Duodenal mucosa (tissue), 2 donors: Measurements from ENCODE around the gene PRLR.
"Not testable (repeated sequence)": the region's sequence is repeated elsewhere in the genome, so short reads cannot be mapped to it uniquely, and the experiment has no call there.

Experiments used
- H3K27ac ChIP-seq: one replicate; pipeline ENCODE4 v1.7.0; 2013; ENCODE audit warnings: low read depth, low read length
- H3K27me3 ChIP-seq, 2 donors: one replicate each; pipeline ENCODE4 v1.7.0; 2013; ENCODE audit warnings: low read length in 2 of 2, control low read depth in 1 of 2; ENCODE audit not compliant: insufficient read depth in 2 of 2, control insufficient read depth in 1 of 2
- H3K36me3 ChIP-seq, 2 donors: one replicate each; pipeline ENCODE4 v1.7.0; 2013; ENCODE audit warnings: low read length in 2 of 2, control low read depth in 1 of 2; ENCODE audit not compliant: insufficient read depth in 2 of 2, control insufficient read depth in 1 of 2
- H3K4me1 ChIP-seq, 2 donors: one replicate each; pipeline ENCODE4 v1.7.0; 2013; ENCODE audit warnings: low read length in 2 of 2, control low read depth in 1 of 2; ENCODE audit not compliant: insufficient read depth in 2 of 2, control insufficient read depth in 1 of 2
- H3K4me3 ChIP-seq, 2 donors: one replicate each; pipeline ENCODE4 v1.7.0; 2013; ENCODE audit warnings: low read length in 2 of 2, low read depth in 1 of 2
- H3K9ac ChIP-seq, 2 donors: one replicate each; pipeline ENCODE4 v1.7.0; 2013; ENCODE audit warnings: low read length in 2 of 2, low read depth in 1 of 2
- H3K9me3 ChIP-seq, 2 donors: one replicate each; pipeline ENCODE4 v1.7.0; 2013; ENCODE audit warnings: low read length in 2 of 2, control low read depth in 1 of 2; ENCODE audit not compliant: control insufficient read depth in 1 of 2

PRLR gene

DNA sequence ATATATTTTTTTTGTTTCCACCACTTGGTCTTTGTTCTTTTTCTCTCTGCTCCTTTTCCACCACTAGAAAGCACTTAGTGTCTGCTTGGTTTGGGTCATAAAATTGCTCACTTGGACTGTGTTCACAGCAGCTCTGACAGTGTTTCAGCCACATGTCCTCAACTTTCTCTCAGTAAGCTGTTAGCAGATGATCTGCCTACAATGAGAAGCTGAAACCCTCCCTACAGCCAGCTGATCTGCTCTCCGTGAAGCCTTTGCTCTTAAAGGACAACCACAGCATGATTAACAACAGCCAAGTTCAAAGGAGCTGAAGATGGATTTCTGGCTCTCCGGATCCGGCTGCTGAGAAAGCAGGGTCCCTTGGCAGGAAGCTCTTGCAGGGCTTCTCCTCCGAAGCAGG is 31.6 kb downstream of the PRLR start:
- Histone ChIP-seq H3K9ac (no peak overlapping the region), H3K4me3 (no peak overlapping the region), H3K27me3 (no peaks in the 10 kb centered on the region), H3K4me1 (peaks cover 48 to 54% of the 10 kb centered on the region in 2 donors), H3K27ac (no peak overlapping the region), H3K9me3 (no peaks in the 10 kb centered on the region), H3K36me3 (no peaks in the 10 kb centered on the region)

DNA sequence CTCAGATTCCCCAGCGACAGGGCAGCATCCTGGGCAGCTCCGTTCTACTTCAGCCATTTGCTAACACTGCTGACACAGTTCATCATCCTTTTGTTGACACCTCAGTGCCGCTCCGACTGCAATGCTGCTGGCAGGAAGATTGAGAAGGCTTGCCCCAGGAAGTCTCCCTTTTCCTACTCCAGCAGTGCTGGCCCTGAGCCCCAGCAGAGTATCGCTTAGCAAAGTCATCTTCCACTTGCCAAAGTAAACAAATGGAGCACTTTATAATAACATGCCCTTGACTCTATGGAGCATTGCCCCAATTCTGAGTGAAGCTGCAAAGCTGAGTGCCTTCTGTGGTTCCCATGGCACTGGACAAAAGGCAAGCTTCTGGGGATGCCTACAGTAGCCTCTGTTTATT is 32.2 kb downstream of the PRLR start:
- Histone ChIP-seq H3K4me1 (peaks cover 48 to 55% of the 10 kb centered on the region in 2 donors), H3K27ac (no peak overlapping the region), H3K9me3 (no peaks in the 10 kb centered on the region), H3K27me3 (no peaks in the 10 kb centered on the region), H3K4me3 (peak overlapping the region in 1 of 2 donors; percentile 11), H3K9ac (no peak overlapping the region), H3K36me3 (no peaks in the 10 kb centered on the region)

DNA sequence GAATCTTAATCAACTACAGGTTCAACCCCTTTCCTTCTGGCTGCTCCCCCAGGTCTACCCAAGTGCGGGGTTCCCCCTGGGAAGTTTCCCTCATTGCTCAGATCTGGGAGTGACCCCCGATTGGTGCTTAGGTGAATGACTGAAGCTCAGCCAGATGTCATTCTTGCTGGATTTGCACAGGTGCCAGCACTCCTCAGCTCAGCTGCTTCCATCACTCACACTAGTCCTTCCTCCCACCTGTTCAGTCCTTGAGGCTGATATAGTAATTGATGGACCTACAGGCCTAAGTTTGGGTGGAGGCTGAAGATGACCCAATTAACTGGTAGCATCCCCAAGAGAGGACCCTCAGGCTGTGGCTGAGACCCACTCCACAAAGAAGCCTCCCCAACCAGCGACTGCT is 32.9 kb downstream of the PRLR start:
- Histone ChIP-seq H3K4me1 (peaks cover 44 to 48% of the 10 kb centered on the region in 2 donors), H3K27me3 (no peaks in the 10 kb centered on the region), H3K4me3 (no peak overlapping the region), H3K9ac (no peak overlapping the region), H3K9me3 (no peaks in the 10 kb centered on the region), H3K27ac (no peak overlapping the region), H3K36me3 (no peaks in the 10 kb centered on the region)

DNA sequence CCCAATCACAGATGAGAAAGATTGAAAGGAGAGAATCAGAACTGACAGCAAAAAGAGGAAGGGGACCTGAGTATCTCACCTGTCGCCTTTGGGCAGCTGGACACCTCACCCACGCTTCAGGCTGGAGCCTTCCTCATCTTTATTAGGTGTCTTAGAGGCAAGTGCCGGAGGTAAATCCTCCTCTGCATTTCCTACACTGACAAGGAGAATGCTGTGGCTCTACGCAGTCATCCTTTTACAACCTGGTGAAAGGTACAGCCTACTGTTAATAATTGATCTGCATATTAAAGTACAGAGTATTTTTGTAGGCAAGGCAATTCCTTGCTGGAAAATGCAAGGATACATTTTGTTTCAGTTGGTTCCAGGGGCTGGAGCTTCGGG is 34.8 kb downstream of the PRLR start:
- Histone ChIP-seq H3K27ac (no peak overlapping the region), H3K4me3 (peak overlapping the region; percentile 56 to 70), H3K4me1 (peaks cover 44 to 46% of the 10 kb centered on the region in 2 donors), H3K36me3 (no peaks in the 10 kb centered on the region), H3K9me3 (no peaks in the 10 kb centered on the region), H3K27me3 (no peaks in the 10 kb centered on the region), H3K9ac (peak overlapping the region in 1 of 2 donors; percentile 48)

DNA sequence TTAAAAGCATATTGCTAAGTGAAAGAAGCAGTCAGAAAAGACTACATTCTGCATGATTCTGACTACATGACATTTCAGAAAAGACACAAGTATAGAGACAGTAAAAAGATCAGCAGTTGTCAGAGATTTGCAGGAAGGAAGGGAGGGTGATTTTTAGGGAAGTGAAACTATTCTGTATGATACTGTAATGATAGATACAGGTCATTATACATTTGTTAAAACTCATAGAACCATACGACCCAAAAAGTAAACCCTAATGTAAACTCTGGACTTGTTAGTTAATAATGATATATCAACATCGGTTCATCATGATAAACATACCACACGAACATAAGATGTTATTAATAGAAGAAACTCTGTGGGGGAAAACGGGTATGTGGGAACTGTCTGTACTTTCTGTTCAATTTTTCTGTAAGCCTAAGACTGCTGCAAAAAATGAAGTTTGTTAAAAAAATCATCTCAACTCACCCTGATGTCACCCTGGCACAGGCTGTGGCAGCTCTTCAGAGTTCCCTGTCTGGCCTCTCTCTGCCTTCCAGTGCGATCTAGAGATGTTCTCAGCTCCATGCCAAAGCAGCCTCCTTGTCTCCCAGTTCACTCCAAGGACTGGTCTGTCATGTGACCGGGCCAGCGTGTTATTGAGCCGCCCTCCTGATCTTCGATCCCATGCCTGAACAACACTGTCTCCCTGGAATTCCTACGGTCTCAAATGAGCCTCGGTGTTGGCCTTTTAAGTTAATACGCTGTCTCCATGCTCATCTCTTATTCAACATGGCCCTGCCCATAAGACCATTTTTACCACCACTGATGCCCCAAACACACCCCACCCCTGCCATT is 35.4 kb downstream of the PRLR start:
- Histone ChIP-seq H3K4me1 (peaks cover 44 to 46% of the 10 kb centered on the region in 2 donors), H3K9me3 (no peaks in the 10 kb centered on the region), H3K9ac (peak overlapping the region in 1 of 2 donors; percentile 48), H3K27ac (no peak overlapping the region), H3K27me3 (no peaks in the 10 kb centered on the region), H3K36me3 (no peaks in the 10 kb centered on the region), H3K4me3 (peak overlapping the region; percentile 56 to 70)

DNA sequence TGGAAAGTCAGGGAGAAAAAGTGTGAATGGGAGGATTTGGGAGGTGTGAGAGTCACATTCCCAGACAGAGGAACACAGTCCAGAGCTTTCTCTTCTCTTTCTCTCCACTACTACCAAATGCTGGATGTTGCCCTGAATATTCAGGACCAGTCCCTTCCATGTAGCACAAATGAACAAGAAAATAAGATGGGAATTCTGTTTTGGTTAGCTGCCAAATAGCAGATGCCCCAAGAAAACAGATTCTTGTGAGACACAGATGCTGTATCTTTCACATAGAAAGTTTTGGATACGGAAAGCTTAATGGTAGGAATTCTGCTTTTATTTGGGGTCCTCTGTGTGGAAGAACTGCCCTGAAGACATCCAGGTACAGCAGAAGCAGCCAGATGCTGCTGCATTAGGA is 37.8 kb downstream of the PRLR start:
- Histone ChIP-seq H3K9ac (no peak overlapping the region), H3K27me3 (no peaks in the 10 kb centered on the region), H3K4me3 (no peak overlapping the region), H3K27ac (no peak overlapping the region), H3K9me3 (no peaks in the 10 kb centered on the region), H3K4me1 (peaks cover 34 to 36% of the 10 kb centered on the region in 2 donors), H3K36me3 (no peaks in the 10 kb centered on the region)

DNA sequence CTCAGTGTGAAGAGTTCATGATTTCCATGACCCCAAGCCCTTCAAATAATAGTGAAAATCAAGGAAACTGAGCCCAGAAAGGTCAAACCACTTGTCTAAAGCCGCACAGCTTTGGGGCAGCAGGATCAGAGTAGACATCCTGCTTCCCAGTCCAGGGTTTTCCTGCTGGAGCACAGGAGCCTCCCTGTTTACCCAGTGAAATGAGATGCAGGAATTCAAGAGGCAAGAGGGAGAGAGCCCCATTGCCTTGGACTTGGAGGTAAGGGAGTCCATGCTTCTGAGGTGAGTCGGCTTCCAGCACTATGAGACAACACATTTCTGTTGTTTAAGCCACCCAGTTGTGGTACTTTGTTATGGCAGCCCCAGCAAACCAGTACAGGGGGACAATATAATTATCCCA is 40.5 kb downstream of the PRLR start:
- H3K9me3 ChIP-seq, H3K4me3 ChIP-seq, H3K36me3 ChIP-seq, H3K9ac ChIP-seq, H3K27me3 ChIP-seq, H3K27ac ChIP-seq: not testable (repeated sequence)
- peaks cover 40 to 42% of the 10 kb centered on the region in 2 donors for H3K4me1 ChIP-seq

DNA sequence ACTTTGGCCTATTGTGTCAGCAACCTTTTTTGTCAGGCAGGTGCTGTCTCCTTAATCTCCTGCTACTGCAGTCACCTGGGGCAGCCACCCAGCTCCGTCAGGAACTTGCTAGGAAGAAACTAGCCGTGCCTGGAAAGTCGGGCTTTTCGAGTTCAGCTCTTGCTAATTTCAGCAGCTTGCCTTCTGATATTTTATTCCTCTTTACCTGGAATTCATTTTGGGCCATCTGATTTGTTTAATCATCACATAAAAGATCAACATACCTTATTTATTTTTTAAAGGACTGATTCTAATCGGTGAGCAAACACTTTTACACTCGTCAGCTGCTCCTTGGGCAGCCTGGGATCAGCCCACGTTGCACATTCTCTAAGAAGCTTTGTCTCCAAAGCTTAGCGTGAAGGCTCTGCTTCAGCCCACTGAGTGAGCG is 42.2 kb downstream of the PRLR start:
- Histone ChIP-seq H3K27ac (no peak overlapping the region), H3K36me3 (no peaks in the 10 kb centered on the region), H3K4me1 (peaks cover 34 to 37% of the 10 kb centered on the region in 2 donors), H3K27me3 (no peaks in the 10 kb centered on the region), H3K4me3 (no peak overlapping the region), H3K9me3 (no peaks in the 10 kb centered on the region), H3K9ac (no peak overlapping the region)

DNA sequence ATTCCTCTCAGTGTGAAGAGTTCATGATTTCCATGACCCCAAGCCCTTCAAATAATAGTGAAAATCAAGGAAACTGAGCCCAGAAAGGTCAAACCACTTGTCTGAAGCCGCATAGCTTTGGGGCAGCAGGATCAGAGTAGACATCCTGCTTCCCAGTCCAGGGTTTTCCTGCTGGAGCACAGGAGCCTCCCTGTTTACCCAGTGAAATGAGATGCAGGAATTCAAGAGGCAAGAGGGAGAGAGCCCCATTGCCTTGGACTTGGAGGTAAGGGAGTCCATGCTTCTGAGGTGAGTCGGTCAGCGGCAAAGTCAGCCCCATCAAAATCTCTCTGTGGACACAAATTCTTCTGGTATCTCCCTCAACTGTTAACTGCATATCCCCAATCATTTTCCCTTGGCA is 42.7 kb downstream of the PRLR start:
- H3K36me3 ChIP-seq, H3K27me3 ChIP-seq, H3K27ac ChIP-seq, H3K9me3 ChIP-seq, H3K9ac ChIP-seq, H3K4me3 ChIP-seq: not testable (repeated sequence)
- peaks cover 36 to 40% of the 10 kb centered on the region in 2 donors for H3K4me1 ChIP-seq

DNA sequence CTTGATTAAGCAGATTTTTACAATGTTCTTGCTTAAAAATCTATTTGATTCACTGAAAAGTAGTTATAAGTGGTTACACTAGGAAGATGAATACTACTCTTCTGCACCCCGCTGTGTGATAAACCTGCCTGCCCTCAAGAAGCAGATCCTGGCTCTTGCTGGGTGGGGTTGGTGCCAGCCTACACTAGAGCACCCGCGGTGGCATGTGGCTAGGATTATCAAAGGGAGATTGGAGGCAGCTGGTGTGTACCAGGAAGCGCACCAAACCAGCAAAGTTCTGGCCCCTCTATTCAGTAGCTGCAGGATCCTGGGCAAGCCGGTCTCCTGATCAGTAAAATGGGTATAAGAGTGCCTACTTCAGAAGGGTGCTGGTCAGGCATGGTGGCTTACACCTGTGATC is 43.5 kb downstream of the PRLR start:
- peaks cover 36 to 43% of the 10 kb centered on the region in 2 donors for H3K4me1 ChIP-seq
- no peak overlapping the region for H3K9ac ChIP-seq
- H3K36me3 ChIP-seq: no peaks in the 10 kb centered on the region
- H3K9me3 ChIP-seq: no peaks in the 10 kb centered on the region
- no peaks in the 10 kb centered on the region for H3K27me3 ChIP-seq
- no peak overlapping the region for H3K4me3 ChIP-seq
- no peak overlapping the region for H3K27ac ChIP-seq
